ENCODE results near the gene LDLRAD3.

The LDLRAD3 gene

GRCh38 chr11:36102868-36103267 is 159.0 kb downstream of the LDLRAD3 start:
- H3K9me3 ChIP-seq (ENCODE audit: insufficient read depth, low read depth, low read length) = no peaks in the 10 kb centered on the region
- H3F3A ChIP-seq (ENCODE audit: low read depth) = no peaks in the 10 kb centered on the region
- H3K79me2 ChIP-seq (ENCODE audit: insufficient read depth, low read length) = no peaks in the 10 kb centered on the region
- no peaks in the 10 kb centered on the region for H3K36me3 ChIP-seq (ENCODE audit: insufficient read depth, low read length)
- H2AFZ ChIP-seq (ENCODE audit: low read length) = no peak overlapping the region
- TF ChIP-seq CTCF (conservative IDR thresholded peaks at IDR 0.05; ENCODE audit: low read length) (no peak), EZH2phosphoT487 (IDR thresholded peaks at IDR 0.05; ENCODE audit: borderline replicate concordance) (no peak)
- H4K20me1 ChIP-seq (ENCODE audit: insufficient read depth, low read length, poor library complexity, severe bottlenecking) = no peaks in the 10 kb centered on the region
- no peak overlapping the region for H3K9ac ChIP-seq (ENCODE audit: low read depth, low read length, poor library complexity, severe bottlenecking)
- H3K4me1 ChIP-seq (ENCODE audit: insufficient read depth, low read length, poor library complexity, severe bottlenecking) = peaks cover 1% of the 10 kb centered on the region
- no peaks in the 10 kb centered on the region for H3K27me3 ChIP-seq (ENCODE audit: insufficient read depth, low read length, poor library complexity, severe bottlenecking)
- no peak overlapping the region for H3K4me3 ChIP-seq (ENCODE audit: low read length, poor library complexity, severe bottlenecking)
- no peak overlapping the region for H3K4me2 ChIP-seq (ENCODE audit: low read depth, low read length, poor library complexity, severe bottlenecking)
- no peaks in the 10 kb centered on the region for H3K9me2 ChIP-seq (replicated peaks; ENCODE audit: low read depth, low read length)

- Histone ChIP-seq H3F3A (ENCODE audit: low read depth) (no peaks in the 10 kb centered on the region), H3K9me3 (ENCODE audit: insufficient read depth, low read depth, low read length) (no peaks in the 10 kb centered on the region), H3K4me3 (ENCODE audit: low read length, poor library complexity, severe bottlenecking) (no peak overlapping the region), H3K4me1 (ENCODE audit: insufficient read depth, low read length, poor library complexity, severe bottlenecking) (no peaks in the 10 kb centered on the region), H2AFZ (ENCODE audit: low read length) (no peak overlapping the region), H3K4me2 (ENCODE audit: low read depth, low read length, poor library complexity, severe bottlenecking) (no peak overlapping the region), H4K20me1 (ENCODE audit: insufficient read depth, low read length, poor library complexity, severe bottlenecking) (no peaks in the 10 kb centered on the region), H3K79me2 (ENCODE audit: insufficient read depth, low read length) (no peaks in the 10 kb centered on the region), H3K36me3 (ENCODE audit: insufficient read depth, low read length) (no peaks in the 10 kb centered on the region), H3K27me3 (ENCODE audit: insufficient read depth, low read length, poor library complexity, severe bottlenecking) (no peaks in the 10 kb centered on the region), H3K9ac (ENCODE audit: low read depth, low read length, poor library complexity, severe bottlenecking) (no peak overlapping the region), H3K9me2 (replicated peaks; ENCODE audit: low read depth, low read length) (no peaks in the 10 kb centered on the region)
- TF ChIP-seq CTCF (conservative IDR thresholded peaks at IDR 0.05; ENCODE audit: low read length) = no peak
- TF ChIP-seq EZH2phosphoT487 (IDR thresholded peaks at IDR 0.05; ENCODE audit: borderline replicate concordance) = no peak
These were observed 160.2 kb downstream of the LDLRAD3 start for GRCh38 chr11:36103933-36104530.

GRCh38 chr11:36104660-36104992 is 160.8 kb downstream of the LDLRAD3 start:
- no peaks in the 10 kb centered on the region for H3K9me3 ChIP-seq (ENCODE audit: insufficient read depth, low read depth, low read length)
- TF ChIP-seq CTCF (conservative IDR thresholded peaks at IDR 0.05; ENCODE audit: low read length) (no peak), EZH2phosphoT487 (IDR thresholded peaks at IDR 0.05; ENCODE audit: borderline replicate concordance) (no peak)

More at GRCh38 chr11:36104660-36104992, 160.8 kb downstream of the LDLRAD3 start:
- Histone ChIP-seq H3K36me3 (ENCODE audit: insufficient read depth, low read length) (no peaks in the 10 kb centered on the region), H3K9ac (ENCODE audit: low read depth, low read length, poor library complexity, severe bottlenecking) (no peak overlapping the region), H3K4me2 (ENCODE audit: low read depth, low read length, poor library complexity, severe bottlenecking) (no peak overlapping the region), H3K4me1 (ENCODE audit: insufficient read depth, low read length, poor library complexity, severe bottlenecking) (no peaks in the 10 kb centered on the region), H3K4me3 (ENCODE audit: low read length, poor library complexity, severe bottlenecking) (no peak overlapping the region), H4K20me1 (ENCODE audit: insufficient read depth, low read length, poor library complexity, severe bottlenecking) (no peaks in the 10 kb centered on the region), H3K9me2 (replicated peaks; ENCODE audit: low read depth, low read length) (no peaks in the 10 kb centered on the region), H3F3A (ENCODE audit: low read depth) (no peaks in the 10 kb centered on the region), H3K27me3 (ENCODE audit: insufficient read depth, low read length, poor library complexity, severe bottlenecking) (no peaks in the 10 kb centered on the region), H3K79me2 (ENCODE audit: insufficient read depth, low read length) (no peaks in the 10 kb centered on the region), H2AFZ (ENCODE audit: low read length) (no peak overlapping the region)

Data from Loucy (cell line).